MM.1S (cell line): Measurements from ENCODE around the gene PA2G4.

Experiments used
- DNase-seq: peaks from one replicate; pipeline ENCODE4 v3.0.0-alpha.2; 2015
- H2AFZ ChIP-seq: fragments of 300-600 bp; sonication (generic); 2 replicates; pipeline ENCODE4 v1.6.0; 2016; ENCODE audit warnings: antibody characterized with exemption, low read length
- H3F3A ChIP-seq: fragments of 300-600 bp; sonication (generic); 2 replicates; pipeline ENCODE4 v1.6.1; 2016; ENCODE audit warnings: mild to moderate bottlenecking, antibody characterized with exemption, low read length, moderate library complexity, mixed read lengths; ENCODE audit not compliant: insufficient read depth
- H3K27ac ChIP-seq: fragments of 300-600 bp; sonication (generic); 2 replicates; pipeline ENCODE4 v1.5.1; 2016; ENCODE audit warnings: mild to moderate bottlenecking, low read length
- H3K27me3 ChIP-seq: fragments of 300-600 bp; sonication (generic); replicated peaks from 2 replicates; pipeline ENCODE4 v1.6.0; 2016; ENCODE audit warnings: low read length; ENCODE audit not compliant: insufficient read depth
- H3K36me3 ChIP-seq: fragments of 300-600 bp; sonication (generic); replicated peaks from 2 replicates; pipeline ENCODE4 v1.6.1; 2016; ENCODE audit warnings: mild to moderate bottlenecking, low read length, mixed read lengths; ENCODE audit not compliant: insufficient read depth
- H3K4me1 ChIP-seq: fragments of 300-600 bp; sonication (generic); 2 replicates; pipeline ENCODE4 v1.6.1; 2016; ENCODE audit warnings: low read length, mixed read lengths
- H3K4me2 ChIP-seq: fragments of 300-600 bp; sonication (generic); 2 replicates; pipeline ENCODE4 v1.6.0; 2016; ENCODE audit warnings: low read depth, low read length
- H3K4me3 ChIP-seq: fragments of 300-600 bp; sonication (generic); 2 replicates; pipeline ENCODE4 v1.5.1; 2016; ENCODE audit warnings: low read length, mixed read lengths
- H3K79me2 ChIP-seq: fragments of 300-600 bp; sonication (generic); 2 replicates; pipeline ENCODE4 v1.6.1; 2016; ENCODE audit warnings: mixed run types, low read length, mixed read lengths
- H3K9ac ChIP-seq: fragments of 300-600 bp; sonication (generic); 2 replicates; pipeline ENCODE4 v1.6.1; 2016; ENCODE audit warnings: low read length, mixed read lengths
- H3K9me2 ChIP-seq: fragments of 300-600 bp; sonication (generic); replicated peaks from 2 replicates; pipeline ENCODE4 v1.6.1; 2016; ENCODE audit warnings: mild to moderate bottlenecking, low read length, mixed read lengths; ENCODE audit not compliant: insufficient read depth
- H3K9me3 ChIP-seq: fragments of 300-600 bp; sonication (generic); replicated peaks from 2 replicates; pipeline ENCODE4 v1.6.1; 2016; ENCODE audit warnings: mild to moderate bottlenecking, low read length, mixed read lengths; ENCODE audit not compliant: insufficient read depth
- H4K20me1 ChIP-seq: fragments of 300-600 bp; sonication (generic); 2 replicates; pipeline ENCODE4 v1.6.1; 2016; ENCODE audit warnings: mild to moderate bottlenecking, low read length, moderate library complexity, mixed read lengths; ENCODE audit not compliant: insufficient read depth
- CTCF ChIP-seq: fragments of 300-600 bp; sonication (generic); IDR thresholded peaks from 2 replicates; pipeline ENCODE4 v1.5.1; 2016; ENCODE audit warnings: antibody characterized with exemption, low read length, mixed read lengths
- EZH2 ChIP-seq: fragments of 300-600 bp; sonication (generic); optimal IDR thresholded peaks from 2 replicates; pipeline ENCODE3; 2017; ENCODE audit warnings: low read depth, mild to moderate bottlenecking, antibody characterized with exemption, low read length, mixed read lengths
- EZH2phosphoT487 ChIP-seq: fragments of 300-600 bp; sonication (generic); IDR thresholded peaks from 2 replicates; pipeline ENCODE4 v1.6.1; 2018; ENCODE audit warnings: antibody characterized with exemption, low read length

Gene PA2G4

GRCh38 chr12:56124133-56124532 is 19.8 kb downstream of the PA2G4 start:
- Histone ChIP-seq H3K79me2 (peaks cover 30% of the 10 kb centered on the region), H3K27ac (no peak overlapping the region), H3K36me3 (no peaks in the 10 kb centered on the region), H3K4me3 (no peak overlapping the region), H3K27me3 (no peaks in the 10 kb centered on the region), H2AFZ (no peak overlapping the region), H3K9me2 (no peaks in the 10 kb centered on the region), H3K4me2 (no peak overlapping the region), H3F3A (peaks cover 22% of the 10 kb centered on the region), H3K9ac (no peak overlapping the region), H3K4me1 (peaks cover 22% of the 10 kb centered on the region), H4K20me1 (no peaks in the 10 kb centered on the region), H3K9me3 (no peaks in the 10 kb centered on the region)
- TF ChIP-seq CTCF = no peak
- no peak for TF ChIP-seq EZH2
- no peak for TF ChIP-seq EZH2phosphoT487
- DNase-seq = no peak

- Histone ChIP-seq H3K9me3 (no peaks in the 10 kb centered on the region), H2AFZ (0 out of 2 replicates have a peak overlapping the region, but pooled peaks have one; percentile 13), H3K36me3 (0 out of 2 replicates have a peak, but pooled peaks cover 8% of the 10 kb centered on the region), H3K27ac (peak overlapping the region; percentile 90), H3K4me3 (peak overlapping the region; percentile 54), H4K20me1 (no peaks in the 10 kb centered on the region), H3K27me3 (no peaks in the 10 kb centered on the region), H3K4me2 (peak overlapping the region; percentile 97), H3K9me2 (no peaks in the 10 kb centered on the region), H3K79me2 (peaks cover 32% of the 10 kb centered on the region), H3K4me1 (peaks cover 13% of the 10 kb centered on the region), H3K9ac (peak overlapping the region; percentile 56; the same call in 1 of the 2 replicates), H3F3A (peaks cover 23% of the 10 kb centered on the region)
- DNase-seq = no peak
- no peak for TF ChIP-seq EZH2
- TF ChIP-seq EZH2phosphoT487 = no peak
- no peak for TF ChIP-seq CTCF
These were observed 22.4 kb downstream of the PA2G4 start for GRCh38 chr12:56126732-56127239.

GRCh38 chr12:56127485-56127887 is 23.1 kb downstream of the PA2G4 start:
- H3K4me1 ChIP-seq = peaks cover 13% of the 10 kb centered on the region
- H3K9ac ChIP-seq = peak overlapping the region; percentile 56
- H3K79me2 ChIP-seq = peaks cover 32% of the 10 kb centered on the region
- no peak for DNase-seq
- H3K4me2 ChIP-seq = peak overlapping the region; percentile 97
- peak overlapping the region; percentile 13; the same call in 1 of the 2 replicates for H2AFZ ChIP-seq
- TF ChIP-seq EZH2 = no peak
- TF ChIP-seq CTCF = no peak
- no peak for TF ChIP-seq EZH2phosphoT487
- no peaks in the 10 kb centered on the region for H3K9me3 ChIP-seq
- peak overlapping the region; percentile 54 for H3K4me3 ChIP-seq
- H3K9me2 ChIP-seq = no peaks in the 10 kb centered on the region
- no peaks in the 10 kb centered on the region for H3K27me3 ChIP-seq
- H3K36me3 ChIP-seq = 0 out of 2 replicates have a peak, but pooled peaks cover 11% of the 10 kb centered on the region
- H3F3A ChIP-seq = peaks cover 23% of the 10 kb centered on the region
- peak overlapping the region; percentile 90; the same call in 1 of the 2 replicates for H3K27ac ChIP-seq
- H4K20me1 ChIP-seq = no peaks in the 10 kb centered on the region
